Fibroblast of lung (primary cell): ENCODE measurements around the gene LFNG.

Source experiments
- CTCF ChIP-seq, 2 donors: IDR thresholded peaks in 1 of 2; conservative IDR thresholded peaks in 1 of 2; 1 replicate in 1 of 2; 2 replicates in 1 of 2; pipeline ENCODE4 v1.5.1; 2011 to 2012; ENCODE audit warnings: low read length in 2 of 2, control low read depth in 1 of 2, inconsistent platforms in 1 of 2, low read depth in 1 of 2, mild to moderate bottlenecking in 1 of 2
- EZH2 ChIP-seq: IDR thresholded peaks from 2 replicates; pipeline ENCODE4 v1.5.1; 2012; ENCODE audit warnings: low read length, control low read depth, mild to moderate bottlenecking; ENCODE audit errors: missing control alignments

- TF ChIP-seq CTCF (conservative IDR thresholded peaks at IDR 0.05 in 1 of 2, IDR thresholded peaks at IDR 0.05 in 1 of 2; ENCODE audit: low read depth in 1 of 2, low read length in 2 of 2) (no peak), EZH2 (no peak)
Measured at GRCh38 chr7:2499181-2499580, 20.4 kb upstream of the LFNG start.
